Activated CD8-positive, alpha-beta T cell treated with anti-CD3 and anti-CD28 coated beads for 36 hours (primary cell): Measurements from ENCODE around the gene ARFGEF3. TPM values are rescaled to one million over a fixed set of nuclear protein-coding genes. Genes with fewer than 3 reads are reported as not detected.

Source experiments
- ATAC-seq: fragments of 200-7000 bp; cut with Tn5 transposase; one replicate; pipeline ENCODE4 v1.10.0; 2021; ENCODE audit warnings: mild to moderate bottlenecking, moderate library complexity
- CTCF ChIA-PET: fragments of 350-600 bp; sonication (Branson Sonifier 250); formaldehyde crosslinking; loops from one replicate; lab custom pipeline; 2021; ENCODE audit warnings: antibody characterized with exemption; lab: Charles Lee
- POLR2A ChIA-PET: fragments of 350-600 bp; sonication (Branson Sonifier 250); formaldehyde crosslinking; loops from one replicate; lab custom pipeline; 2021; ENCODE audit warnings: antibody characterized with exemption; lab: Charles Lee
- DNase-seq: peaks from one replicate; pipeline ENCODE4 v3.0.0-alpha.2; 2020
- H3K27ac Mint-ChIP-seq: one replicate; pipeline ENCODE4 v1.8.0; 2021; ENCODE audit warnings: mild to moderate bottlenecking, mixed read lengths
- H3K27me3 Mint-ChIP-seq: one replicate; pipeline ENCODE4 v1.8.0; 2021; ENCODE audit warnings: mixed read lengths
- H3K36me3 Mint-ChIP-seq: one replicate; pipeline ENCODE4 v1.8.0; 2021; ENCODE audit warnings: low read depth, mixed read lengths
- H3K4me1 Mint-ChIP-seq: one replicate; pipeline ENCODE4 v1.8.0; 2021; ENCODE audit warnings: low read depth, mixed read lengths
- H3K4me3 Mint-ChIP-seq: one replicate; pipeline ENCODE4 v1.8.0; 2021; ENCODE audit warnings: mild to moderate bottlenecking, moderate library complexity, mixed read lengths
- H3K9me3 Mint-ChIP-seq: one replicate; pipeline ENCODE4 v1.8.0; 2021; ENCODE audit warnings: mixed read lengths
- CTCF ChIP-seq: fragments of 200-600 bp; IDR thresholded peaks from one replicate; pipeline ENCODE4 v1.8.0; 2022; ENCODE audit warnings: antibody characterized with exemption, mild to moderate bottlenecking
- intact Hi-C: fragments of 100-400 bp; cut with micrococcal nuclease; formaldehyde crosslinking; loops from one replicate; pipeline ENCODE4 v1.10.0; 2022
- total RNA-seq, 2 experiments: library from RNA; stranded (reverse); gene quantifications; one replicate each; pipeline ENCODE4 v1.2.3, GENCODE V29; 2021

The ARFGEF3 gene
- total RNA-seq, 2 experiments from 2014 or later, result 1.7 to 1.8 TPM

GRCh38 chr6:138124096-138124495, 37.6 kb upstream of the ARFGEF3 start:
- Mint-ChIP-seq H3K9me3 (no peaks in the 10 kb centered on the region), H3K4me1 (no peaks in the 10 kb centered on the region), H3K4me3 (no peak overlapping the region), H3K27me3 (peaks cover 9% of the 10 kb centered on the region), H3K36me3 (no peaks in the 10 kb centered on the region), H3K27ac (no peak overlapping the region)
- DNase-seq (no peak), ATAC-seq (no peak)
- CTCF ChIA-PET, result interaction anchor here (1.9 to 3.9 kb wide), 2 partner anchors 8 to 182 kb away, joined by 3 to 20 read pairs; no protein-coding TSS in a partner anchor
- no peak for TF ChIP-seq CTCF
- POLR2A ChIA-PET, result no interaction called here
- intact Hi-C loops, result no loop called here

GRCh38 chr6:138128096-138128495, 33.6 kb upstream of the ARFGEF3 start:
- no peak overlapping the region for H3K27ac Mint-ChIP-seq
- no peak for ATAC-seq
- no peaks in the 10 kb centered on the region for H3K36me3 Mint-ChIP-seq
- intact Hi-C loops, result no loop called here
- no peak for DNase-seq
- no peak for TF ChIP-seq CTCF
- no peaks in the 10 kb centered on the region for H3K4me1 Mint-ChIP-seq
- H3K9me3 Mint-ChIP-seq, result no peaks in the 10 kb centered on the region
- H3K4me3 Mint-ChIP-seq, result no peak overlapping the region
- ChIA-PET CTCF (no interaction called here), POLR2A (no interaction called here)
- peaks cover 8% of the 10 kb centered on the region for H3K27me3 Mint-ChIP-seq

GRCh38 chr6:138129190-138129589, 32.5 kb upstream of the ARFGEF3 start:
- intact Hi-C loops, result no loop called here
- DNase-seq, result no peak
- POLR2A ChIA-PET, result no interaction called here

GRCh38 chr6:138142806-138143205, 18.9 kb upstream of the ARFGEF3 start:
- TF ChIP-seq CTCF, result no peak
- H3K9me3 Mint-ChIP-seq, result peaks cover 4% of the 10 kb centered on the region
- no peaks in the 10 kb centered on the region for H3K4me1 Mint-ChIP-seq
- ChIA-PET POLR2A (no interaction called here), CTCF (interaction anchor here (0.9 kb wide), 1 partner anchor 27 kb away, joined by 3 read pairs; no protein-coding TSS in a partner anchor)
- H3K27me3 Mint-ChIP-seq, result peaks cover 24% of the 10 kb centered on the region
- no peaks in the 10 kb centered on the region for H3K36me3 Mint-ChIP-seq
- no peak overlapping the region for H3K27ac Mint-ChIP-seq
- intact Hi-C loops, result no loop called here
- DNase-seq (no peak), ATAC-seq (no peak)
- no peak overlapping the region for H3K4me3 Mint-ChIP-seq

More at GRCh38 chr6:138129190-138129589, 32.5 kb upstream of the ARFGEF3 start:
- H3K27ac Mint-ChIP-seq, result no peak overlapping the region
- CTCF ChIA-PET, result interaction anchor here (2.2 kb wide), 1 partner anchor 13 kb away, joined by 6 read pairs; no protein-coding TSS in a partner anchor
- TF ChIP-seq CTCF, result no peak
- H3K36me3 Mint-ChIP-seq, result no peaks in the 10 kb centered on the region
- no peaks in the 10 kb centered on the region for H3K4me1 Mint-ChIP-seq
- no peak for ATAC-seq
- no peak overlapping the region for H3K4me3 Mint-ChIP-seq
- H3K27me3 Mint-ChIP-seq, result peaks cover 12% of the 10 kb centered on the region
- no peaks in the 10 kb centered on the region for H3K9me3 Mint-ChIP-seq

- Mint-ChIP-seq H3K4me3 (no peak overlapping the region), H3K27ac (no peak overlapping the region), H3K27me3 (peaks cover 22% of the 10 kb centered on the region), H3K4me1 (no peaks in the 10 kb centered on the region), H3K9me3 (peaks cover 4% of the 10 kb centered on the region), H3K36me3 (no peaks in the 10 kb centered on the region)
- intact Hi-C loops, result no loop called here
- DNase-seq (no peak), ATAC-seq (no peak)
- TF ChIP-seq CTCF, result no peak
- POLR2A ChIA-PET, result no interaction called here
- CTCF ChIA-PET, result interaction anchor here (3.1 kb wide), 1 partner anchor 30 kb away, joined by 9 read pairs; no protein-coding TSS in a partner anchor
Observed at GRCh38 chr6:138145402-138145801, 16.3 kb upstream of the ARFGEF3 start.
